ENCODE data around the gene KIT.

The KIT gene

GRCh38 chr4:54683616-54684346 is 26.0 kb downstream of the KIT start:
- Histone ChIP-seq H3K9me2 (replicated peaks; ENCODE audit: low read depth, low read length) (no peaks in the 10 kb centered on the region), H3F3A (ENCODE audit: low read depth) (no peaks in the 10 kb centered on the region), H3K4me3 (ENCODE audit: low read length, poor library complexity, severe bottlenecking) (no peak overlapping the region), H3K9ac (ENCODE audit: low read depth, low read length, poor library complexity, severe bottlenecking) (no peak overlapping the region), H3K4me1 (ENCODE audit: insufficient read depth, low read length, poor library complexity, severe bottlenecking) (peaks cover 35% of the 10 kb centered on the region), H3K36me3 (ENCODE audit: insufficient read depth, low read length) (no peaks in the 10 kb centered on the region), H2AFZ (ENCODE audit: low read length) (no peak overlapping the region), H4K20me1 (ENCODE audit: insufficient read depth, low read length, poor library complexity, severe bottlenecking) (no peaks in the 10 kb centered on the region), H3K79me2 (ENCODE audit: insufficient read depth, low read length) (no peaks in the 10 kb centered on the region), H3K27me3 (ENCODE audit: insufficient read depth, low read length, poor library complexity, severe bottlenecking) (no peaks in the 10 kb centered on the region), H3K4me2 (ENCODE audit: low read depth, low read length, poor library complexity, severe bottlenecking) (peak overlapping the region; percentile 46), H3K9me3 (ENCODE audit: insufficient read depth, low read depth, low read length) (no peaks in the 10 kb centered on the region)
- TF ChIP-seq EZH2phosphoT487 (IDR thresholded peaks at IDR 0.05; ENCODE audit: borderline replicate concordance) (no peak), CTCF (conservative IDR thresholded peaks at IDR 0.05; ENCODE audit: low read length) (peak; percentile 90)

- Histone ChIP-seq H3K4me1 (ENCODE audit: insufficient read depth, low read length, poor library complexity, severe bottlenecking) (peaks cover 43% of the 10 kb centered on the region), H3K27me3 (ENCODE audit: insufficient read depth, low read length, poor library complexity, severe bottlenecking) (no peaks in the 10 kb centered on the region), H3K9me3 (ENCODE audit: insufficient read depth, low read depth, low read length) (no peaks in the 10 kb centered on the region), H3K9me2 (replicated peaks; ENCODE audit: low read depth, low read length) (no peaks in the 10 kb centered on the region), H3K4me2 (ENCODE audit: low read depth, low read length, poor library complexity, severe bottlenecking) (no peak overlapping the region), H2AFZ (ENCODE audit: low read length) (no peak overlapping the region), H3K9ac (ENCODE audit: low read depth, low read length, poor library complexity, severe bottlenecking) (no peak overlapping the region), H3K79me2 (ENCODE audit: insufficient read depth, low read length) (no peaks in the 10 kb centered on the region), H4K20me1 (ENCODE audit: insufficient read depth, low read length, poor library complexity, severe bottlenecking) (no peaks in the 10 kb centered on the region), H3K36me3 (ENCODE audit: insufficient read depth, low read length) (no peaks in the 10 kb centered on the region), H3F3A (ENCODE audit: low read depth) (no peaks in the 10 kb centered on the region), H3K4me3 (ENCODE audit: low read length, poor library complexity, severe bottlenecking) (no peak overlapping the region)
- no peak for TF ChIP-seq EZH2phosphoT487 (IDR thresholded peaks at IDR 0.05; ENCODE audit: borderline replicate concordance)
- no peak for TF ChIP-seq CTCF (conservative IDR thresholded peaks at IDR 0.05; ENCODE audit: low read length)
Observed at GRCh38 chr4:54685810-54686209, 28.1 kb downstream of the KIT start.

DNA sequence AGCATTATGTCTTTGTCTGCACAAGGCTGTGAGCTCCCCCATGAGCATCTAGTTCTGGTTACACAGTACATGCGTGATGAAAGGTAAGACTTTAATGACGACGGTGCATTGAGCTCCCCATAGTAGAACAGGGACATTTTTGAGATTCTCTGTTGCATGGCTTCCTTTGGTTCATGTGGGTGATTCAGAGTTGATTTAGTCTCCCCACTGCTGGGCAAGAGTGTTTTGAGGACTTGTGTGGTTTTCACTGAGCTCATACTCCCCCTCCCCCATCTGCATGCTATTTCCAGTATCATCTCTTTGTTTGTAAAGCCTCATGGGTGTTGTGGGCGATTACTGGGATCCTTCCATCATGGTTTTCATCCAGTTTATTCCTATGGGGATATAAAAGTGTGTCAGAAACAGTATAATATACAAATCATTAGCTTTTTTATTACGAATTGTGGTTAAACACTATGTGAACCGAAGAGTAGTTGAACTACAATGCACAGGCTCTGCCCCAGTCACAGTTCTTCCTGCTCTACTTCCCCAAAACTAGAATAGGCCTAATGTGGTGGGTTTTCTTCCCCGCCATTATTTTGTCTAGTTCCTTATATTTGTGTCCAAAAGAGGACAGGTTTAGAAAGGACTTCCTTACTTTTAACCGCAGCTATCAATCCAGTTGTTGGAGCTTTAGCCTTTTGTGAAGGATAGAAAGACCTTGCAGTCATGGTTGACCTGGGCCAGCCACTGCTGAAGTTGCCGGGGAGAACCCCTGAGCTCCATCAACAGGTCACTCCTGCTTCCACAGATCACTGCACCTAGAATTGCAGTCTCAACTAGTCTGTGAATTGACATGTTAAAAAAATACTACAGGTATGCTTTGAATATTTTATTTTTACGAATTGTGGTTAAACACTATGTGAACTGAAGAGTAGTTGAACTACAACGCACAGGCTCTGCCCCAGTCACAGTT is 30.4 kb downstream of the KIT start:
- no peaks in the 10 kb centered on the region for H3K36me3 ChIP-seq (ENCODE audit: insufficient read depth, low read length)
- no peaks in the 10 kb centered on the region for H3F3A ChIP-seq (ENCODE audit: low read depth)
- no peak for TF ChIP-seq EZH2phosphoT487 (IDR thresholded peaks at IDR 0.05; ENCODE audit: borderline replicate concordance)
- TF ChIP-seq CTCF (conservative IDR thresholded peaks at IDR 0.05; ENCODE audit: low read length), result no peak
- no peaks in the 10 kb centered on the region for H3K79me2 ChIP-seq (ENCODE audit: insufficient read depth, low read length)
- peak overlapping the region; percentile 42 for H3K4me2 ChIP-seq (ENCODE audit: low read depth, low read length, poor library complexity, severe bottlenecking)
- peaks cover 59% of the 10 kb centered on the region for H3K4me1 ChIP-seq (ENCODE audit: insufficient read depth, low read length, poor library complexity, severe bottlenecking)
- H3K9me2 ChIP-seq (replicated peaks; ENCODE audit: low read depth, low read length), result no peaks in the 10 kb centered on the region
- no peaks in the 10 kb centered on the region for H4K20me1 ChIP-seq (ENCODE audit: insufficient read depth, low read length, poor library complexity, severe bottlenecking)
- H3K9ac ChIP-seq (ENCODE audit: low read depth, low read length, poor library complexity, severe bottlenecking), result peak overlapping the region; percentile 3
- peak overlapping the region; percentile 82 for H2AFZ ChIP-seq (ENCODE audit: low read length)
- no peaks in the 10 kb centered on the region for H3K27me3 ChIP-seq (ENCODE audit: insufficient read depth, low read length, poor library complexity, severe bottlenecking)
- H3K9me3 ChIP-seq (ENCODE audit: insufficient read depth, low read depth, low read length), result no peaks in the 10 kb centered on the region
- H3K4me3 ChIP-seq (ENCODE audit: low read length, poor library complexity, severe bottlenecking), result no peak overlapping the region

All from Loucy (cell line).